HG03039 (cell line): ENCODE results near the gene PRKAG1.

ENCODE experiments used
- ATAC-seq: cut with Tn5 transposase; IDR thresholded peaks from one replicate; pipeline ENCODE4 v1.9.1; 2021; ENCODE audit warnings: mild to moderate bottlenecking, moderate library complexity; ENCODE audit not compliant: unreplicated experiment

PRKAG1 gene

GRCh38 chr12:48969833-48970701 lies 48.5 kb downstream of the PRKAG1 start:
- no peak for ATAC-seq

GRCh38 chr12:48969160-48969771 lies 49.3 kb downstream of the PRKAG1 start:
- no peak for ATAC-seq

- no peak for ATAC-seq
Measured at GRCh38 chr12:48968467-48968866, 50.1 kb downstream of the PRKAG1 start.

- no peak for ATAC-seq
Measured at GRCh38 chr12:48967991-48968390, 50.6 kb downstream of the PRKAG1 start.

- ATAC-seq, result no peak
Measured at GRCh38 chr12:48966177-48966895, 52.2 kb downstream of the PRKAG1 start.

GRCh38 chr12:48965298-48965838 lies 53.2 kb downstream of the PRKAG1 start:
- ATAC-seq, result no peak

- no peak for ATAC-seq
Measured at GRCh38 chr12:48961801-48962200, 56.8 kb downstream of the PRKAG1 start.

- no peak for ATAC-seq
Measured at GRCh38 chr12:48961331-48961730, 57.2 kb downstream of the PRKAG1 start.

- ATAC-seq, result no peak
Measured at GRCh38 chr12:48960834-48961233, 57.7 kb downstream of the PRKAG1 start.

- ATAC-seq, result no peak
Measured at GRCh38 chr12:48958049-48958388, 60.6 kb downstream of the PRKAG1 start.

- peak; percentile 91 for ATAC-seq
Measured at GRCh38 chr12:48957141-48958048, 61.2 kb downstream of the PRKAG1 start, which contains the start of gene ARF3. ARF3 (minus strand) TSS chr12:48957487; CDS start chr12:48941095, 16,392 bp downstream.

- peak; percentile 10 for ATAC-seq
Measured at GRCh38 chr12:48956279-48957140, 62.1 kb downstream of the PRKAG1 start.

GRCh38 chr12:48954841-48955501 lies 63.6 kb downstream of the PRKAG1 start:
- ATAC-seq, result no peak

- no peak for ATAC-seq
Measured at GRCh38 chr12:48954061-48954460, 64.5 kb downstream of the PRKAG1 start.

GRCh38 chr12:48952691-48953090 lies 65.9 kb downstream of the PRKAG1 start:
- ATAC-seq, result no peak
